SKM-1 (cell line): ENCODE results near the gene HOXA6.
A peak's percentile ranks its signal among the peaks of the same experiment; 100 is the strongest.

Experiments
- DNase-seq: peaks from one replicate; lab custom pipeline; 2025; ENCODE audit not compliant: unreplicated experiment; lab: John Stamatoyannopoulos, UW

The HOXA6 gene

DNA sequence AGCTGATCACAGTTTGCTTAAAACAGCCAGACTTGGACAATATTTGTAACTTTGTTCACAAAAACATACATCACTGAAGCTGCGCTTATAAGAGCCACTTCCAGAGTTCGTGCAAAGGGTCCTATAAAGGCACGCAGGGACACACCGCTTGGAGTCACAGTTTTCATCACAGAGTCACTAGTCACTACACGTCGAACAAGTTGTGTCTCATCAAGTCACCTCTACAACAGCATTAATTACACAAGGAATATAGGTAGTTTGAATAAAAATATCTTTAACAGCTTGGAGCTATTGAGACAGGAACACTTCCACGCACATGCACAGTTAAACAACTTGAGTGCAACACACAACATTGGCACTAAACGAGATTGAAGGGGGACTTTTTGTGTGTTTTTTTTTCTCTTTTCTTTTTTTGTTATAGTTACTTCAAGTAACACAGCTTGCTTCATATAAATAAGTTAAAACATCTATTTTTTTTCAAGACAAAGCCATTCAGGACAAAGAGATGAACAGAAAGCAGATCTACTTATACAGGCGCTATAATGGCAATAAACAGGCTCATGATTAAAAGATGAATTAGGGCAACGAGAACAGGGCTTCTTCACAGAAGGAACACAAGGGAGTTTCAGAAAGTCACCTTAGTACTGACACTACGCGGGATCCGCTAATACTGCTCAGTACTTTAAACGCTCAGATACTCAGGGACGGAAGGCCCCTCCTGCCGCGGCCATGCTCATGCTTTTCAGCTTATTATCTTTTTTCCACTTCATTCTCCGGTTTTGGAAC lies 6.2 kb downstream of the HOXA6 start:
- no peak for DNase-seq

DNA sequence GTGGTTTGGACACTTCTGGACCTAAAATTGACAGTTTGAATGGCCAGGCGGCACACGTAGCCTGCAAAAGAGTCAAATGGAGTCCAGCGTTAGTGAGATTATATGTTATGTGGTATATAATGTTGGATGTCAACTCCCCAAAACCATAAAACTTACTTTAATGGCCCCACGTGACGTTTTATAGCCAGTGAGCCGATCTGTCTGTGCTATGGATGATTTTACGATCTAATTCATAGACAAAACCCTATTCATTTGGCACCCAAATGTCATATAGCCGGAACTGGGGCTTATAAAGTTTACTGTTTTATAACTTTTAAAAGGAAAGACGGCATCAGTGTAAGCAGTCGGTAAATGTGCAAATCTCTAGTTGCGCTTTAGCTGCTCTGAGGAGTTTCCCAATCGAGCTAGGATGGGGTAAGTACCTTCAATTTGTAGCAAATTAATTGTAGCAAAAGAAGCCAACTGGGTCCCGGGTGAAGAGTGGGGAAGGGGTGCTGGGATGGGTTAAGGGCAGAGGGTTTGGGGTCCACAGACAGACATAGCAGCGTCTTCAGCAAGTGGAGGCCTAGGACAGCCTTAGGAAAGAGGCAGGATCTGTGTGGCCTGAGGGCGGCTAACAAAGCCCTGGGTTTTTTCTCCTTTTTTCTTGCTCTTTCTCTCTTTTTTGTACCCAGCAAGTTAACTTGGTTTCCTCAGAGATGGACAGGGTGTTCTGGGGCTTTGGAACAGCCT lies 7.3 kb downstream of the HOXA6 start:
- no peak for DNase-seq

DNA sequence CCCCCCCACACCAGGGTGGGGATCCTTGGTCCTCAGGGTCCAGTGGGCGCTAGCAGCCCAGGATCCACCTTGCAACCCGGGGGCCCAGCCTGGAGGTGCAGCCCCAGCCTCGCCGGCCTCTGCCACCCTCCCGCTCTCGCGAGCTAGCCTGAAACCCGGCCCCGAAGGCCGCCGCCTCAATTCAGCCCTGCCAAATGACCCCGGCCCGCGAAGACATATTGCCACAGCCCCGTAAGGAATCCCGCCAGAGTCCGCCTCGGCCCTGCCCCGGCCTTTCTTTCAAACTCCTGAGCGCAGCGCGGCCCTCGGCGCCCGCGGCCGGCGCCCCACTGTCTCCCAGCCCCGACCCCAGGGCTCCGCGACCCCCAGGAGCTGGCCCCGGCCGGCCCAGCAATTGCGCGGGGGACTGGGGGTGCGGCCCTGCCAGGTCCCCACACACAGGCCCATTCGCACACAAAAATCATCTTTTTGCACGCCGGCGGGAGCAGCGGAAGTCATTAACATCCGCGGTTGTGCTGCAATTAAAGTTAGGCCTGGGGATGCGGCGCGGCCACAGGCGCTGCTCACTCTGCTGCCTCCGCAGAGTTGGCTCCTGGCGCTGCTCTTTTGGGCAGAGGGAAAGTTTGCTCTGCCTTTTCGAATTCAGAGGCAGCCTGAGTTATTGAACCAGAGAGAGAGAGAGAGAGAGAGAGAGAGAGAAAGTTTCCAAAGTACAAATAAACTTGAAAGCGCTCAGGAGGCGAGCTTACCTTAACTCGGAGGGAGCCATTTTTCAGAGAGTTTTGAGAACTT lies 8.0 kb downstream of the HOXA6 start:
- DNase-seq, result no peak

DNA sequence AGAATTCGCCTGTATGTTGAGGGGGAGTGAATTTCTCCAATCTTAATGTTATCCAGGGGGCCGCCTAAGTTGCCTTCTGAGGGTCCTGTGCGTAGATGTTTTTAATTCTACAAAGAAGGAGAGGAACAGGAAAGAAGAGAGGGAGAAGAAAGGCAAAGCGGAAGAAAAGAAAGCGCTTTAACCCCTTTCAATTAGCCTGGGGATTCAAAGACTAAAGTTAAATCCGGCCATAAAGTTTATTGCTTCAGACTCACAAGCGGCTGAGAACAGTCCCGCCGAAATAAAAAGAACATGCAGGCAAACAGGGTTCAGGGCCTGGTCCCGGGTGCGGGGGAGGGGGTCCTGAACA lies 8.6 kb downstream of the HOXA6 start:
- no peak for DNase-seq

DNA sequence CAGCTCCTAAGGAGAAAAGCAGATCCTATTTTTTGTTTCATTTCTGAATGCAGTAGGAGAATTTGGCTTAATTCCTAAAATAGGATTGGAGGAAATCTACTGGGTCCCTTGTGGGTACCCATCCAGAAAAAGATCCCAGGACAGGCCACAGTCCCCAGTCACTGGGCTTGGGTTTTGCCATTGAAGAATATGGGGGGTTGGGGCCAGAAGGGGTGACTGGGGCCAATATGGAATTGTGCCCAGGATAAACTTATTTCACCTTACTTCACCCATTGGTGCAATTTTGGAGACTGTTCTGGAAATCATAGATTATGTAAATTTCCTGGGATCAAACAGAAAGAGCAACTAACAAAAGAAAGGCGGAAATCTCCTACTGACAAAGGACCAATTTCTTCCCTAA lies 9.1 kb downstream of the HOXA6 start:
- DNase-seq, result no peak

DNA sequence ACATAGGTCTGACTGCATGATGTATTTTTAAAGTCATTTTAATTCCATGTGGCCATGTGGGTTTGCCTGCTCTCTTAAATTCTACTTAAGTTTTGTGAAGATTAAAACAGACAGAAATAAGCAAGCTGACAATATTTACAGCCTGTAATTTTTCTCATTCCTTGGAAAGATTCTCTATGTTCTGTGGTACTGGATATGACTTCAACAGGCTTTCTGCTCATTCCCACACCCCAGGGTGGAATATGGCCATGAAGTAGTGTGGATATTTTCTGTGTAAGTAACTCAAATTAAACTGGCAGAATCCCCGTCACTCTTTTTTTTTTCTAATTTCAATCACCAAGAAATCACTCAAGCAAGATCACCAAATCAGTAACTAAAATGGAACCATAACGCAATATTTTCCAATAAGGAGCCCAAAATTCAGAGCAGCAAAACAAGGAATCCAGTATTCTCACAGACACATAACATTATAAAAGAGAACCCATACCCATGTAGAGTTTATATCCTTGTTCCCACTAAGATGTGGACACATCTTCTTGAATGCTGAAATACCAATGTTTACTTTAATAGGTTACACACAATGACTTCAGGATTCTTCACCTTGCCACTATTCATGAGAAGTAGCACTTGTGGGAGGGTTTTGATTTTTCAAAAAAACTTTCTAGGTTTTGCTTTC lies 9.8 kb downstream of the HOXA6 start:
- DNase-seq, result no peak

DNA sequence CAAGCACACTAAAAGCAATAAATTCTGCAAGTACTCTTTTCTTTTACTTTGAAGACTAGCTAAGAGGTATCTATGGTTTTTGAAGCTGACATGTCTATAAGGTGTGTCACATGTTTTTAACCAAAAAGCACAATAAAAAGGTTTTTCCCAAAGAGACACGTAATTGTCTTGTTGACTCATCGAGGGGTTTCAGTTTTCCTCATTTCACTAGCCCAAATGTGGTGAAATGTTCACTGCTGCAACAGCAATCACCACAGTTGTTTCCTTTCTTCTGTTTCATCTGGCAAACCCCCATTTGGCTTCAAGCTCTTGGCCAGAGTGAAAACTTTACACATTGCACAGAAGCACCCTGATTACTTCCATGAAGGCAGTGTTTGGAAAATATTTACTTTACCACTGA lies 13.2 kb downstream of the HOXA6 start:
- DNase-seq, result no peak

DNA sequence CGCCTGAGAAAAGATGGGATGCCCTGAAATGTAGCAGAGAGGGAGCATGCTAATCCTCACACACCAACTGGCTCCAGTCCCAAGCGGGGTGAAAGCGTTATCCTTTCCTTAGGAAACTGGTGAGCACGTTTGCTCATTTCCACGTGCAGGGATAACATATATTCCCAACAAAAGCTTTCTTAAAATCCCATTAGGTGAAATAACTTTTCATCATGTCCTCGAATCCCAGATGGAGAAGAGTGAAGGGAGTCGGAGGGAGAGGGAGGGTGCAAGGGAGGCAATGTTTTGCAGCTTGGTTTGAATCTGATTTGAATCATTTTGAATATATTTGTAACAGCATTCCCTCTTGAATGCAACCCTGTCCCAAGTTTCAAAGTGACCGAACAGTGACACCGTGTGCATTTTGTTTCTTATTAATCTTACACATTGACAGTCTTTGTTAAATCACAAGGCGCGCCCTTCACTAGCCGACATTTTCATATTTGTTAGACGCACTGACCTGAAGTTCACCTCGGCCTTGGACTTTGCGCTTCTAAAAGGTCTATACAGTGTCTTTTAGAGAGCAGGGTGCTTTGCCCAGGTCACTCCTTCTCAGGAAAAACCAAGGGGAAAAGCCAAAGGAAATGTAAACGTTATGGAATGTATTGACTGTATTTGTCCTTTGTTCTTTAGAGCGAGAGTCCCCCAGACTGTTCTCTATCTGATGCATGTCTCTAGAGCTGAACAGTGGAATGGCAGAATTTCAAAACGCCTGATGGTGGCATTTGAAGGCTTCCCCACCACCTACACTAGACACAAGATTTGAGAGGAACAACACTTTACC lies 14.0 kb downstream of the HOXA6 start:
- no peak for DNase-seq

DNA sequence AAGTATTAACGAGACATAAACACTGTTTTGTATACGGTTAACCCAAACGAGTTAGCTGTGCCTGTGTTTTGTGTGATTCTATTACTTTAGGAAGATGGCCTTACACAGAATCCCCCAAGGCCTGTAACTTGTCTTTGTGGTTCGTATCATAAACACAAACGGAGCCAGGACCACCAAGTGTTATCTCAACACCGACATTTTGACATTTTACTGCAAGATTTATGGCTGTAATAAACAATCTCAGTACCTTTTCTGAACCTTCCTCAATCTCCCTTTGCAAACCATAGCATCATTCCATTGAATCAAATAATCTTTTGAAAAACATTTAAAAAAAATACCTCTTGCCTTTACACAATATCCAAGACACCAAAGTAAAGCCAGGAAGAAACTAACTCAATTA lies 14.6 kb downstream of the HOXA6 start:
- DNase-seq, result no peak

DNA sequence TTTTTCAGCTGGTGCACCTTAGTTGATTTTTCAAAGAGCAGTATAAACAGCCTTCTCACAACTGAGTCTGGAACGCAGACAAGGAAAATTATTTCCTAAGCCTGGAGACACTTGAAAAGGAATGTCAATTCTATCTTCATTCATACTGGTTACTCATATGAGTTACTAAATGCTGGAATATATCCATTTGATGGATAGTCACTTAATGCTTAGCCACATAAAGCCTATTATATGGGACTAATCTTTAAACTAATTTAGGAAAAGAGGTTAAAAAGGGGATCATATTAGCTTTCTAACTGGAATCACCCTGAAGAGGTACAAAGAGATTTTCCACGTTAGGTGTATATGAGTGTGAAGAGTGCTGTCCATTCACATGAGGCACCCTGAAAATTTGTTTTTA lies 15.4 kb downstream of the HOXA6 start:
- no peak for DNase-seq

DNA sequence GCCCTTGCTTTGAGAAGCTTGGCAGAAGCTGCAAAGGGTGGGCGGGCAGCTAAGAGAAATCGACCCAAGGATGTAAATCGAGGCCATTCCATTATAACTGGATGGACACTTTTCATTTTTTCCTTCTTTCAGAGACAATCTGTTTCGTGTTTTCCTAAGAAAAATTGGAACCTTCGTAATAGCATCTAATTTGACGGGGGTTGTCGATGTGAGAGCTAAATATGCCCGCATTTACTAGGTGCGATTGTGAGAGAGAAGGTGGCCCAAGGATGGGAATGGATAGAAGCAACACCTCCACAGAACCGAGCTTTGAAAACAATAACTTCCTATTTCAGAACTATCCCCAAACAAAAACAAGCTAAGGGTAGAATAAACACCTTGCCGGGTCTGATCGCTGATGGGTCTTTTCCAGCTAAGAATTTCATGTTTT lies 16.2 kb downstream of the HOXA6 start:
- no peak for DNase-seq

DNA sequence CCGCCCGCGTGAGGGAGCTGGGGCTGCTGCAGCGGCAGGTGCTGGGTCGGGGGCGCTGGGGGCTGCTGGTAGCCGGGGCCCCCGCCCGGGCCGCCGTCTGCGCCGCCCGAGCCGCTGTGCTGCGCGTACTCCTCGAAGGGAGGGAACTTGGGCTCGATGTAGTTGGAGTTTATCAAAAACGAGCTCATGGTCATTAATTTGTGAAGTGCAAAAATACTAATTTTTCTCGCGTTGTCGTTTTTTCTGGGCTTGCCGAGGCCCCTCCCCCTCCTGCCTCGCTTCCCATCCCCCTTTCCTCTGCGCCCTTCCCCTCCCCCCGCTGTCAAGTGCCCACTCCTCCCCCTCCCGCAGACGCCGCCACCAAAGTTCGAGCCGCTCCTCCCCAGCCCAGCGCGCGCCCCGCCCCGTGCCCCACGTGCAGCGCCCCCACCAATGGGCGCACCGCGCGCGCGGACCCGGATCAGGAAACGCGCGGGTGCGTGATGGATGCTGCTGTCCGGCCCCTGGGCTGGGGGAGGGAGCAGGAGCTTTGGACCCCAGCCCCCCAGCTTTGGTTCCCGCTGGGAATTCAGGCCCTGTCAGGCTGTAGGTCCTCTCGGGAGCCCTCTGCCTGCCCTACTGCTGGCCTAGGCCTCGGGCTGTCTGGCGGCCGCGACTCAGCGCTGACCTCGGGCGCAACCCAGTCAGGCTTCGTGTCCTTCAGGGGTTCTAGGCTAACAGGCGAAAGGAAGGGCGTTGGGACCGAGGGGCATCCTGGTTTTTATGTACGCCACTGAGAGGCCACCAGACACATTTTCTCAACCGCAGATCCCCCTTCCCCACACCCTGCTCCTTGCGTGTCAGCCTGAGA lies 16.8 kb downstream of the HOXA6 start, which contains the start of gene HOXA4:
Gene HOXA4, minus strand, starts transcription at position 218 of the 850 bp plus-strand sequence. Its CDS starts 24 bp downstream, at position 194.
- DNase-seq, result peak; percentile 45

DNA sequence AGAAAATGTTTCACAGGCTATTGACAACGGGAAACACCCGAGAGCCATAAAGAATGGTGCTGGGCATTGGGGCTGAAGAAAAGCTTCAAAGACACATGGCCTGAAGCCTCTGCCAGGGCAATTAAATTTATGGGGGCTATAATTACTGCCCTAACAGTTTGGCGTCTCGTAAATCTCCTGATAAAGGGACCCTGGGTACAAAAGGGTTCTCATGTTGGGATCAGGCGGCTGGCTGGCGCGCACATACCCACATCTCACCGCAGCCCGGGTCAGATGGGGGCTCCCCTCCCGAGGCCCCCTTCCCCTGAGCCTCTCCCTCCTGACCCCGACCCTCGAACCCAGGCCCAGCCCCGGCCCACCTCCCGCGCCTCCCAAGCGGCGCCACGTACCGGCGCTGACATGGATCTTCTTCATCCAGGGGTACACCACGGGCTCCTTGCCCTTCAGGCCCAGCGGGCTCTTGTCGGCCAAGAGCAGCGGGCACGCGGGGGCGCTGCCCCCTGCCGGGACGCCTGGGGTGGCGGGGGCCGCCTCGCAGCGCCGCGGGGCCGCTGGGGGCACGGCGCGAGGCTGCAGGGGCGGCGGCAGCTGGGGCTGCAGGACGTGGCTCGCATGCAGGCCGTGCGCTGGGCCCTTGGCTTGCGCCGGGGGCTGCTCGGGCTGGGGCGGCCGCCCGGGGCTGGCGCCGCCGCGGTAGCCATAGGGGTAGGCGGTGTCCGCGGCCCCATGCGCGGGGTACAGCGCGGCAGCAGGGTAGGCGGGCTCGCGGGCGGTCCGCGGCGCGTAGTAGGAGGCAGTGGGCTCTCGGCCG lies 17.6 kb downstream of the HOXA6 start:
- no peak for DNase-seq

DNA sequence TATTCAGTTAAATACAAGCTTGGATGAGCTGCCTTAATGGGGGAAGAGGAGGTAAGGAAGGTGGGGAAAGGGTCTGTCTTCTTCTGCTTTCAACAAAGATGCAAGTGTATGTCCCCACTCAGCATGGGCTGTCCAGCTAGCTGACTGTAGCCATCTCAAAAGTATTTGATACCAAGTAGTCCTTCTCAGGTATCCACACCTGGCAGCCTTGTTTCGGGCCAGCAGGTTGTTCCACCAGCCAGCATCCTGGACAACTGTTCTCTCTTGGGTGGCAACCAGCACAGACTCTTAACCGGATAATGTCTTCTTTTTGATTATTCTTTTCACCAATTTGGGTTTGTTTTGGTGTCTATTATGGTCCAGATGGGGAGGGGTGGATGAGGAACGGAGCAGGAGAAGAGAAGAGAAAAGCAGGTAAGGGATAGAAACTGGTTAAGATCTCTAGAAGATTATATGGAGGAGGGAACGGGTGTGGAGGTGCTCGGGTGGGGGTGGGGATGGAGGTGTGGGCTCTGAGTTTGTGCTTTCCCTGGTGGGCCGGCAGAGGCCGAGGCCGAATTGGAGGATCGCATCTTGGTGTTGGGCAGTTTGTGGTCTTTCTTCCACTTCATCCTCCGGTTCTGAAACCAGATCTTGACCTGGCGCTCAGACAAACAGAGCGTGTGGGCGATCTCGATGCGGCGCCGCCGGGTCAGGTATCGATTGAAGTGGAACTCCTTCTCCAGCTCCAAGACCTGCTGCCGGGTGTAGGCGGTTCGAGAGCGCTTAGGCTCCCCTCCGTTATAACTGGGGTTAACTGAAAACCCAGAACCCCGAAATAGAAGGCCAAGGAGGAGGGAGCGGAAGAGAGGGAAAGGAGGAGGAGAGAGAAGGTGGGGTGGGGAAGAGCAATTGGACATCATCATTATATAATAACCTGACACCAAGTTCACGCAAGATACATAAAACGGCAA lies 18.5 kb downstream of the HOXA6 start:
- DNase-seq, result no peak

DNA sequence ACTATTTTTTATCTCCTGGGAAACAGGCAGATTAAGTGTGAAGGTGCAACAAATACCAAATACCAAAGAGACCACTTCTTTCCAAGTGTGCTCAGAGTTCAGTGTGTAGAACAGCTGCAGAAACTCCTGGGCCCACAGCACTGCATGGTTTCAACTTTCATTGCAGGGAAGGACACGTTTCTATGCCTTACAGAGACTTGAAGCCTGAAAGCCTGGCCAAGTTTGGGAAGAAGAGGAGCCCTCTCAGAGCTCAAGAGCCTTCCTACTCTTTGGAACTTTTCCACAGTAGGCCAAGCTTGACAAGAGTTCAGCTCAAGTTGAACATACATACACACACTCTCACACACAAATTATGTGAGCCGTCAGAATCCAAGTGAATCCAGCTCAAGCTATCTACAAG lies 19.5 kb downstream of the HOXA6 start:
- DNase-seq, result no peak

DNA sequence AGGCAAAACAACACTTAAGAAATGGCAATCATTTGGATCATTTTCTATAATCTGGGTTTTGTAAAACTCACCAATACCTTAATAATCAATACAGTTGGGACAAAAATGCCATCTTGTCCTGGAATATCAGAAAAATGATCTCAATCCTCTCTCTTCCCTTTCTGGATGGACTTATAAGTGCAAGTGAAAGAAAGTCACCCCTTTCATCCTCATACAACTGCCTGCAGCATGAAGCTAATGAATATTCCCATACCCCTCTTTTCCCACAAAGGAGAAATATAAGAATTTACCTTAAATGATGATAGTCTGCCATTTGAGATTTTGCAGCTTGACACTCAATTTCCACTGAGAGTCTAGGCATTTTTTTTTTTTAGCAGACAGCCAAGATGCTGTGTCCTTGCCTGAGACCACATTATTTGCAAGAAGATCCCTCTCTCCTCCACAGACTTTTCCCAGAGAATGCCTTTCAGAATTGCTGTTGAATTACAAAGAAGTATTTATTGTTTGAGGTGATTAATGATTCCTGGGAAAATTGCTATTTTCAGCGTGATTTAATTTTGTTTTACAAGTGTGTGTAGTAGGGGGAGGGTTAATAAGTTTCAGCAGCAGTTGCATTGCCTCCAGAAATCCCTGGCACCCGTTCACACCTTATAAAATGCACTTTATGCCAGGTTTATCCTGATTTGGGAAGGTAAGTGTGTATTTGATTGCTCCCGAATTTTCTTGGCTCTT lies 20.8 kb downstream of the HOXA6 start:
- no peak for DNase-seq

DNA sequence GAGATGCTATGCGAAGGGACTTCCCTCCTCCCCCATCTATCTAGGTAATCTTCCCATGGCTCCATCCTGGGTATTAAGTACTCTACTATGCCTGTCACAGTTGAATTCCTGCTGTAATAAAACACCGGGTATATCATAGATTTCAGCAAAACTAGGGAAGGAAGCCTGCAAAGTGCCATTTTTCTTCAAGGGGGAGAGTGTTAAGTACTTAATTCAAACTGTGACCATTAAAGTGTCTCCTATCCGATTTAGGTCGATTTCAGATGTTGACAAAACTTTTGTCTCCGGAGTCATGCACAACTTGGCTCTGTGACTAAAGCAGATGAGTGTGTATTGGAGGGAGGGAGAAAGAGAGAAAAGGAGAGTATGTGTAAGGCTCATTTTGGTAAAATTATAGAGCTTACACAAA lies 21.6 kb downstream of the HOXA6 start:
- DNase-seq, result no peak
